ENCODE measurements around the gene RGS3. TPM values are rescaled to one million over a fixed set of nuclear protein-coding genes. Genes with fewer than 3 reads are reported as not detected.

The RGS3 gene
- total and polyA plus RNA-seq, 10 of the 15 experiments (the other 5 are each of a cell fraction or from before 2014, with no cell fraction given): 2.9 to 138 (median 28.8) TPM

DNA sequence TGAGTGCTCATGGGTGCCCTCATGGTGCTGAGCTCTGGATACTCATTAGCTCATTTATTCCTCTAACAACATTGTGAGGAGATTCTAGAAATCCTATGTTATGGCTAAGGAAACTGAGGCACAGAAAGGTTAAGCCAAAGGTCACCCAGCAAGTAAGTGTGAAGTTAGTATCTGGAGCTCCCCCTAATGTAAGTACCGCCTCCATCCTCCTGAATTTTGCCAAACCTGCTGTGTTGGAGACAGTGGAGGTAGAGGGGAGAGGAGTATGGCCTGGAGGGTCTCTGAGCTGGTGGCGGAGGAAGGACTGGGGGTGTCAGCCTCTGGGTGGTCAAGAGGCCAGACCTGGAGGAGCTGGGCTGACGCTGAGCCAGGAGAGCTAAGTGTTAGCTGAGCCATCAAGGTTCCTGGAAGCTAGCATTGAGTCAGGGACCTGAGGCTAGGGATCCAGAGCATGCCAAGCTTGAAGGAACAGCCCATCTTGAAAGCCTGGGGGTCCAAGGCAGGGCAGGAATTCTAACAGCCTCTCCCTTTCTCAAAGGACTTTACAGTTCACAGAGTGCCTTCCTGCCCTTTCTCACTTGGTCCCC is 114.8 kb downstream of the RGS3 start:
- no peaks in the 10 kb centered on the region for H4K20me1 ChIP-seq (ENCODE audit: control insufficient read depth, insufficient read depth)
- peak overlapping the region; percentile 70 for H3K9ac ChIP-seq (ENCODE audit: control insufficient read depth, insufficient read depth, low read length)
- no peaks in the 10 kb centered on the region for H3K27me3 ChIP-seq (replicated peaks in 1 of 2; ENCODE audit: control insufficient read depth in 2 of 2, insufficient read depth in 2 of 2, low read length in 1 of 2)
- H3K4me2 ChIP-seq (ENCODE audit: control insufficient read depth, insufficient read depth): peak overlapping the region; percentile 95
- peaks cover 2 to 4% of the 10 kb centered on the region in 2 experiments; a peak in 3 of 4 replicates for H3K36me3 ChIP-seq (ENCODE audit: control insufficient read depth in 2 of 2, insufficient read depth in 2 of 2, low read length in 1 of 2)
- SMC1A ChIA-PET (ENCODE audit: uncharacterized antibody, unreplicated experiment): interaction anchor here (0.8 to 7.5 kb wide), 19 partner anchors 9 to 175 kb away, joined by 3 to 323 read pairs (median 4); no protein-coding TSS in a partner anchor
- POLR2A ChIA-PET: interaction anchor here (0.6 to 11.8 kb wide), 8 partner anchors 14 to 165 kb away, joined by 3 to 233 read pairs (median 6); no protein-coding TSS in a partner anchor
- CTCF ChIA-PET: interaction anchor here (0.7 to 17.8 kb wide), 17 partner anchors 8 to 168 kb away, joined by 3 to 306 read pairs (median 5); partner anchors contain the start of genes C9orf43 and POLE3
- H3K27ac ChIP-seq (ENCODE audit: control insufficient read depth, insufficient read depth): peak overlapping the region; percentile 70
- BruUV-seq (replicated peaks): no TSS peak
- H3K9me3 ChIP-seq (replicated peaks; ENCODE audit: control insufficient read depth, insufficient read depth, low read length): no peaks in the 10 kb centered on the region
- no peak for FAIRE-seq
- ATAC-seq: no peak
- peaks cover 40% of the 10 kb centered on the region for H3K79me2 ChIP-seq (ENCODE audit: control insufficient read depth, insufficient read depth, low read length)
- H3K4me3 ChIP-seq: no peak overlapping the region
- peaks cover 90% of the 10 kb centered on the region for H3K4me1 ChIP-seq (ENCODE audit: control insufficient read depth, insufficient read depth, low read length)
- H2AFZ ChIP-seq (ENCODE audit: control insufficient read depth, low read depth, low read length): peak overlapping the region; percentile 30
- 48% methylated on average over 3 of the region's 3 CpGs for WGBS (ENCODE audit: insufficient coverage, insufficient replicate concordance, low lambda C conversion rate, missing lambda C conversion rate)
- TF ChIP-seq JUNB (IDR thresholded peaks at IDR 0.05) (no peak; the same call in 1 of the 2 replicates), RAD21 (IDR thresholded peaks at IDR 0.05; ENCODE audit: insufficient read depth, low read depth, low read length) (0 out of 2 replicates have a peak, but pooled peaks have one; percentile 6), NR2F1 (conservative IDR thresholded peaks at IDR 0.05) (peak; percentile 41; the same call in 1 of the 2 replicates), CTCF (IDR thresholded peaks at IDR 0.05 in 2 of 3, conservative IDR thresholded peaks at IDR 0.05 in 1 of 3; ENCODE audit: control insufficient read depth in 2 of 3, extremely low read depth in 1 of 3, insufficient read depth in 1 of 3, low read depth in 3 of 3, low read length in 3 of 3) (peak in 1 of 3 experiments; percentile 8; a peak in 1 of 6 replicates), FOS (IDR thresholded peaks at IDR 0.05; ENCODE audit: borderline replicate concordance, extremely low read depth, insufficient read length) (no peak)
- intact Hi-C loops (cut with micrococcal nuclease; ENCODE audit: unreplicated experiment) (loop anchor here (5.0 kb wide), 1 partner anchor 301 kb away; the partner anchor contains the start of genes CDC26 and PRPF4), in situ Hi-C loops (cut with MboI) (no loop called here)
- RAD21 ChIA-PET (ENCODE audit: unreplicated experiment): interaction anchor here (1.0 to 15.8 kb wide), 14 partner anchors 9 to 303 kb away, joined by 3 to 481 read pairs (median 8); partner anchors contain the start of gene CDC26
- no peak for DNase-seq (ENCODE audit: low read depth, low spot score)

All from GM12878 (cell line).